Effector memory CD8-positive, alpha-beta T cell (primary cell): ENCODE data around the gene ATRAID.
A peak's percentile ranks its signal among the peaks of the same experiment; 100 is the strongest.

Experiments
- ATAC-seq: fragments of 150-1000 bp; cut with Tn5 transposase; replicated peaks from 2 replicates; pipeline ENCODE4 v1.10.0; 2021; ENCODE audit warnings: mild to moderate bottlenecking, moderate library complexity
- DNase-seq, 3 experiments: peaks; one replicate each; pipeline ENCODE4 v3.0.0; 2021
- H3K27ac Mint-ChIP-seq, 2 donors: one replicate each; pipeline ENCODE4 v1.8.0; 2022; ENCODE audit warnings: mild to moderate bottlenecking in 2 of 2, mixed read lengths in 2 of 2, moderate library complexity in 2 of 2
- H3K27me3 Mint-ChIP-seq, 2 donors: one replicate each; pipeline ENCODE4 v1.8.0; 2022; ENCODE audit warnings: mixed read lengths in 2 of 2
- H3K36me3 Mint-ChIP-seq: one replicate; pipeline ENCODE4 v1.8.0; 2022; ENCODE audit warnings: mild to moderate bottlenecking, moderate library complexity, mixed read lengths; ENCODE audit not compliant: insufficient read depth
- H3K4me1 Mint-ChIP-seq, 2 donors: one replicate each; pipeline ENCODE4 v1.8.0; 2022; ENCODE audit warnings: low read depth in 2 of 2, mixed read lengths in 2 of 2
- H3K4me3 Mint-ChIP-seq, 2 donors: one replicate each; pipeline ENCODE4 v1.8.0; 2022; ENCODE audit warnings: mild to moderate bottlenecking in 2 of 2, mixed read lengths in 2 of 2, moderate library complexity in 2 of 2
- H3K9me3 Mint-ChIP-seq, 2 donors: one replicate each; pipeline ENCODE4 v1.8.0; 2022; ENCODE audit warnings: mixed read lengths in 2 of 2

ATRAID gene

DNA sequence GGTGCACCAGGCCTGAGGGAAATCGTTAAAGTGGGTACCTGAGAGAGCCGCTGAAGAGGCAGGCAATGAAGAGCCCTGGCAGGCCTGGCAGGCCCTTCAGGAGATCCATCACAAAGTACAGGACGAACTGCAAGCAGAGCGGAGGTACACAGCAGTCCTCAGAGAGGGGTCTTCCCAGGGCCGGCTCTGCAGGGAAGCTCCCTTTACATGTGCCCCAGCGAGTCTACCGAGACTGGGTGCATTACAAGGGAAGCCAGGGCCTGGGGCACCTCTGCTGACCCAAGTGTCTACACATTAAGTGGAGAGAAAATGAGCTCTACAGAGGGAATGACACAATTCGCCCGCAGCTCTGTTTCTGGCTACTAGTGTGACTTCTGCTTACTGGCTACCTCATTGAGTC lies 8.1 kb upstream of the ATRAID start:
- H3K27ac Mint-ChIP-seq, result peak overlapping the region in 1 of 2 donors; percentile 9
- no peak overlapping the region for H3K4me3 Mint-ChIP-seq
- ATAC-seq, result no peak
- H3K9me3 Mint-ChIP-seq, result no peaks in the 10 kb centered on the region
- H3K36me3 Mint-ChIP-seq, result peaks cover 42% of the 10 kb centered on the region
- no peak for DNase-seq
- H3K27me3 Mint-ChIP-seq, result no peaks in the 10 kb centered on the region
- peaks cover 4 to 10% of the 10 kb centered on the region in 2 donors for H3K4me1 Mint-ChIP-seq

DNA sequence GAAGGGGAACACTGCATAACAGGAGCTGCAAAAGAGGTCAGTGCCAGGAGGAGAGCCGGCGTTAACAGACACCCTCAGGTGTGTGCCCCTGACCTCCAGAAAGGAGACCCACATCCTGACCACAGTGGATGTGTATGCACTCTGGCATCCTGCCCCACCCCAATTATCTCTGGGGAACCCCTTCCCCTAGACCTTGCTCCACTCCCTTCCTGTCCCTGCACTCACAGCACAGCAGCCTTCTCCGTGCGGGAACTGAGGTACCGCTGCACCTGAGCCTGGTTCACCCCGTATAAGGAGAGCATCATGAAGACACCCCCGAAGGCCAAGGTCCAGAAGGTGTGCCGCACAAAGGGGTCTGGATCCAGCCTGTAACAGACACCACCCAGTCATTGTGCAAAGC lies 7.3 kb upstream of the ATRAID start:
- Mint-ChIP-seq H3K27ac (peak overlapping the region; percentile 9 to 20), H3K4me1 (peaks cover 5 to 14% of the 10 kb centered on the region in 2 donors), H3K36me3 (peaks cover 42% of the 10 kb centered on the region), H3K27me3 (no peaks in the 10 kb centered on the region), H3K4me3 (no peak overlapping the region), H3K9me3 (no peaks in the 10 kb centered on the region)
- DNase-seq (no peak), ATAC-seq (peak; percentile 25)

DNA sequence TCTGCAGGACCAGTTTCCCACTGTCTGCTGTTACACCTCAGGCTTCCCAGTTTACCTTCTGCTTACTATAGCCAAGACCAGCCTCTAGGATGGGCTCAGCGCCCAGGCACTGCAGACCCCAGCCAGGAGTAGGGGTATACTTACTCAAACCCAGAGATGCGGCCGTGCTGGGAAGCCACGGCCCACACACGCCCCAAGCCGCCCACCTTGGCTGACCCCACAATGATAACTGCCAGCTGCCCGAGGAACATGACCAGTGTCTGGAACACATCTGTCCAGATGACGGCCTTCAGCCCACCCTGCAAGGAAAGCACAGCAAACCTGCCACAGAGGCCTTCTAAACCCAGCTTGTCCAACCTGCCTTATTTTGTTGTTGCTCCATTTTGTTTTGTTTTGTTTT lies 6.6 kb upstream of the ATRAID start:
- ATAC-seq (no peak), DNase-seq (no peak)
- no peaks in the 10 kb centered on the region for H3K27me3 Mint-ChIP-seq
- H3K27ac Mint-ChIP-seq, result peak overlapping the region in 1 of 2 donors; percentile 9
- no peak overlapping the region for H3K4me3 Mint-ChIP-seq
- no peaks in the 10 kb centered on the region for H3K9me3 Mint-ChIP-seq
- H3K36me3 Mint-ChIP-seq, result peaks cover 42% of the 10 kb centered on the region
- H3K4me1 Mint-ChIP-seq, result peaks cover 12 to 13% of the 10 kb centered on the region in 2 donors

DNA sequence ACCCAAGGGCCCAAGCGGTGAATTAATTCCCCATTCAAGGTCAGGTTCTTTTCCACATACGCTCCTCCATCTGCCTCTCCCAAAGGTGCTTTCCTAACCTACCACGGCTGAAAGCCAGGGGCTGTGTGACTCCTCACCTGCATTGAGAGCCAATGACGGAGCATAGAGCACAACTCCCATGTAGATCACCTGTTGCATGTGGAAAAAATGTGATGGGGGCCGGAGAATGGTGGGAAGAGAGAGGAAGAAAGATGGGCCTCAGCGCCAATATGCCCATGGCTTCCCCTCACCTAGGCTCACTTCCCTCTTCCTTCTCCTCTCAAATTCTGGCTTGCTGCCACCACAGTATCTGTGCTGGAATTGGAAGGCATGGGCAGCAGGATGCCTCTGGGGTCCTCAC lies 5.5 kb upstream of the ATRAID start:
- no peak for DNase-seq
- Mint-ChIP-seq H3K27me3 (no peaks in the 10 kb centered on the region), H3K4me1 (peaks cover 12 to 13% of the 10 kb centered on the region in 2 donors), H3K27ac (no peak overlapping the region), H3K9me3 (no peaks in the 10 kb centered on the region), H3K4me3 (no peak overlapping the region), H3K36me3 (peaks cover 42% of the 10 kb centered on the region)
- no peak for ATAC-seq

DNA sequence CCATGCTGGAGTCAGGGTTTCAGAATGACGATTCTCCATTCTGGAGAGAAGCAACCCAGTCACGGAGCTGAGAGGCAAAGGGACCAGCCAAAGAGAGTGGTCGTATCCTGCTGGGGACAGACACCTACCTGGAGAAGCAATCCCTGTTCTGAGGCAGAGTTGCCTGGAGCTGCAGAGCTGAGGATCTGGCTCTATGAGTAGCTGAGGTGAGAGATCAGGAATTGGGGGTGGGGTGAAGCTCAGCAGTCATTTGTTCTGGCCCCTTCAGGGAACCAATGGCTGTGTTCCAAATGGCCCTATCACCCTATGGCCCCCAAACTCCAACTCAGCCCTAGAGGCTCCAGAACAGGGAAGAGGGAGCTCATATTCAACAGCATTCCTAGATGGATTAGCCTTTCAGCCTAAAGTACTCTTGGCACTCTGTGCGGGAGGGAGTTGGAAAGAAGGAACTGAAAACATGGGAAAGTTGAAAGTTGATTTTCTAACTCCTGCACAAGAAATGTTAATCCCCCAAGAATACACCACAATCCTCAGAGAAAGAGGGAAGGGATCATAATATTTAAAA lies 3.3 kb upstream of the ATRAID start:
- Mint-ChIP-seq H3K4me1 (peaks cover 21 to 24% of the 10 kb centered on the region in 2 donors), H3K36me3 (peaks cover 41% of the 10 kb centered on the region), H3K4me3 (no peak overlapping the region), H3K27me3 (no peaks in the 10 kb centered on the region), H3K9me3 (no peaks in the 10 kb centered on the region), H3K27ac (no peak overlapping the region)
- DNase-seq (no peak), ATAC-seq (no peak)

DNA sequence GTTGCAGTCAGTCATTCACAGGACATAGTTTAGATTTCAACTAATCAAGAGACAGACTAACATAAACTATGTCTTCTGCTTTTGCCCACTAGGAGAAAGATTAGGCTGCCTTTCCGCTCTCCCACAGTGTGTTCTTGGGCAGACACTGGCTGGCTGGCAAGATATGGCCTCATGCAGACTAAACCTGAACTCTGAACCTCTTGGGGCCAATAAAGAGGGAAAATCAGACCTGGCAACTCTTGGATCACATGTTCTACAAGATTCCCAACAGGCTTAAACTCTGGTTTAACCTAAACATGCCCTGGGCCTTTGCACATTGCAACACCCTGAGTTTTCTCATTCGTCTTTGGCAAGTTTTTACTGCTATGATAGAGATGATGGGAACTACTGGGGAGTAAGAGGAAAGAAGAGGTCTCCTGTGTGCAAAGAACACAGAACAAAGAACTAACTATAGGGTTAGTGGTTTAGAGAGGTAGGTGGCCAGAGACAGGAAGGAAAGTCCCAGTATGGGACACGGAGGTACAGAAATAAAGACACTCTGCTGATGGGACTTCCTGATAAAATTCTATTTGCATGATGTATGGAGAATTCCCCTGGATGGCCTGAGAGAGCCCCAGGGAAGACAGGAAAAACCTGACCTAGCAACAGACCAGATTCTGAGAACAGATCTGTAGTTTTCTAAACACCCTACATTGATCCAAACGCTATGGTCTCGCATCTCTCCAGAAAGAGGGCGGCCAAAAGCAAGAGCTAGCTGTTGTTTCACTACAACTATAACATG lies 2.0 kb upstream of the ATRAID start:
- peaks cover 39% of the 10 kb centered on the region for H3K36me3 Mint-ChIP-seq
- peaks cover 18 to 26% of the 10 kb centered on the region in 2 donors for H3K4me1 Mint-ChIP-seq
- H3K27me3 Mint-ChIP-seq, result no peaks in the 10 kb centered on the region
- ATAC-seq (no peak), DNase-seq (no peak)
- H3K9me3 Mint-ChIP-seq, result no peaks in the 10 kb centered on the region
- H3K27ac Mint-ChIP-seq, result peak overlapping the region in 1 of 2 donors; percentile 8
- peak overlapping the region; percentile 5 to 9 for H3K4me3 Mint-ChIP-seq

DNA sequence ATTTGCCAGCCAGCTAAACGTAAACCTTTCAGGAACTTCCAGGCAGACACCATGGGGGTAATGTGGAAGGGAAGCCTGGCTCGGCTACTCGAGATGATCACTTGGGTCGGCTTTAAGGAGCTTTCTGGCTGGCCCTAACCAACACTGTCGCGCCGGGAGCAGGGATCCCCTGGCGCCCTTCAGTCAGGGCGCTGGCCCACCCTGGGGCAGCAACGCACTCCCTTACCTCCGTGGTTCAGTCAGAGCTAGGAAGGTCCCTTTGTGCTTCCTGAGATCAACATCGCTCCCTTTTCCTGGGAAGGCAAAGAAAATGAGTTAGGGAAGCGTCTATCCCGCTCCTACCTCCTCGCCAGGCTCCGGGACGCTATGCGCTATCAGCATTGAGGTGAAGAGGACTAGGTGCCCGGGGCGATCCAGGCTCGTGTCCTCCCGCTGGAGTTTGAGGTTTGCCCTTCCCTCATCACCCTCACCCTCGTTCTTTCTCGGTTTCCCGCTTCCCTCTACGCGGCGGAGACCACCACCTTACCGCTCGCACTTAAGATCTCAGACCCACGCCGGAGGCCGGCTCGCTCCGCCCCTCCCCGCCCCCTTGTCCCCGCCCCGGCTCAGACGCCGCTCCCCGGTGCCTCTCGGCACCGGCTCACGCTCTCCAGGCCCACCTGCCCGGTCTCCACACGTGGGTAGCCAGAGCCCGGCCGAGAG lies 449 bp upstream of the ATRAID start:
- Mint-ChIP-seq H3K4me3 (peak overlapping the region; percentile 96 to 100), H3K27ac (peak overlapping the region; percentile 100), H3K9me3 (no peaks in the 10 kb centered on the region), H3K4me1 (peaks cover 17 to 31% of the 10 kb centered on the region in 2 donors), H3K36me3 (peaks cover 27% of the 10 kb centered on the region), H3K27me3 (no peaks in the 10 kb centered on the region)
- DNase-seq (peak in 1 of 3 experiments; percentile 8), ATAC-seq (no peak)

DNA sequence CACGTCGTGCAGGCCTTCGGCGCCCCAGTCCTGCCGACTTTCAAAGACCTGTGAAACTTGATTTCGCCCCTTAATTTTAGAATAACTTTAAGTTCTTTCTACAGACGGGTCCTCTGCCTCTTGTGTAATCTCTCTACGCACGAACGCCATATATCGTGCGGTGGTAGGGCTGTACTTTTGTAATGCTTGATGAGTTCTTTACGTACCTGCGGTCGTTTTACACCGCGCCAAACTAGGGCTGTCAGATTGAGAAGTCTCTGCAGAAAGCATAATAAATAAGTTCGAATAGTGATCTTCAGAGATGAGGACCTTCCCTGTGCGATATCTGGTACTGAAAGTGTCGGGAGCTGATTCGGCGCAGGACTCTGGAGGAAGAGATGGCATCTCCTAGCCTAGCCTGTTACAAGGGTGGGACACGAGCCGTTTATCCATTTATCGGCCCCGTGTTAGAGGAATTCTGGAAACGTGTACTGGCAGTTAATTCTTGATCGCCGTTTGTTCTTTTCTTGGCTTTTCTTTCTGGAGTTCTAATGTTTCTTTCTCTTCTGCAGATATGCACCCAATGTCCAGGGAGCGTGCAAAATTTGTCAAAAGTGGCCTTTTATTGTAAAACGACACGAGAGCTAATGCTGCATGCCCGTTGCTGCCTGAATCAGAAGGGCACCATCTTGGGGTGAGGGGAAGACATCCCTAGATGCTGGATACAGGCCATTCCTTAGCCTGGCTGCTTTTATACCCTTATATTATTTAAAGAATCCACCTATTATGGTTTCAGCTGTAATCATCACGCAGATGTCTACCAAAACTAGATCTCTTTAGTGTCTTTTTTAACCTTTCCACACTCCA lies 1.0 kb downstream of the ATRAID start:
- Mint-ChIP-seq H3K27ac (peak overlapping the region; percentile 100), H3K4me3 (peak overlapping the region; percentile 96 to 100), H3K4me1 (peaks cover 28 to 41% of the 10 kb centered on the region in 2 donors), H3K36me3 (peaks cover 27% of the 10 kb centered on the region), H3K27me3 (no peaks in the 10 kb centered on the region), H3K9me3 (no peaks in the 10 kb centered on the region)
- ATAC-seq (peak; percentile 60), DNase-seq (peak in 2 of 3 experiments; percentile 53 to 59)

DNA sequence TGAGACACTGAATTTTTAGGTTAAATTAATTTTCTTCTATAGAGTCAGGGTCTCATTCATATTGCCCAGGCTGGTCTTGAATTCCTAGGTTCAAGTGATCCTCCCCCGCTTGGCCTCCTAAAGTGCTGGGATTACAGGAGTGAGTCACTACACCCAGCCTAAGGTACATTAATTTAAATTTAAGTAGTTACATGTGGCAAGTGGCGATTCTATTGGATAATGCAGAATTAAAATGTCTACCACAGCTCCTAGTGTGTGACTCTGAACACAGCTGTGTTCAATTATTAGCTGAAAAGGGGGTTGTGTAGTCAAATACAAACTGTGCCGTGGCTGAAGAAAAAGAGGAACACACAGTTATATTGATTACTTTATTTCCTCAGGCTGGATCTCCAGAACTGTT lies 3.1 kb downstream of the ATRAID start:
- Mint-ChIP-seq H3K36me3 (peaks cover 24% of the 10 kb centered on the region), H3K27me3 (no peaks in the 10 kb centered on the region)

DNA sequence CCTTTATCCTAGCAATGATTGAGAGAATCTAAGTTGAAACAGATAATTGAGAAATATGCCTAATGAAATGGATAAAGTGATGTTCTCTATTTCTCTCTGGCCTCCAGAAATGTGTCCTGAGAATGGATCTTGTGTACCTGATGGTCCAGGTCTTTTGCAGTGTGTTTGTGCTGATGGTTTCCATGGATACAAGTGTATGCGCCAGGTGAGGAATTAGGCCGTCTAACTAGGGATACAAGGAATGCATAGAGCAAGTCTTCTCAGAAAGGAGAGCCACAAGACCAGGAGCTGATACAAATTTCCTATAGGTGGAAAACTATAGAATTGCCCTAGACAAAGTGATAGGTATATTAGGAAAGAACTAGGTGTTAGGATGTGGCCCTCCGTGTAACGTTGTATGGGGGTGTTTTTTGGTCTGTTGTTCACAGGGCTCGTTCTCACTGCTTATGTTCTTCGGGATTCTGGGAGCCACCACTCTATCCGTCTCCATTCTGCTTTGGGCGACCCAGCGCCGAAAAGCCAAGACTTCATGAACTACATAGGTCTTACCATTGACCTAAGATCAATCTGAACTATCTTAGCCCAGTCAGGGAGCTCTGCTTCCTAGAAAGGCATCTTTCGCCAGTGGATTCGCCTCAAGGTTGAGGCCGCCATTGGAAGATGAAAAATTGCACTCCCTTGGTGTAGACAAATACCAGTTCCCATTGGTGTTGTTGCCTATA lies 4.7 kb downstream of the ATRAID start:
- Mint-ChIP-seq H3K4me3 (peak overlapping the region; percentile 96 to 99), H3K27me3 (no peaks in the 10 kb centered on the region), H3K27ac (peak overlapping the region; percentile 89 to 94), H3K4me1 (peaks cover 28 to 41% of the 10 kb centered on the region in 2 donors), H3K36me3 (peaks cover 32% of the 10 kb centered on the region), H3K9me3 (no peaks in the 10 kb centered on the region)
- ATAC-seq (no peak), DNase-seq (no peak)

More for the DNA sequence above, 3.1 kb downstream of the ATRAID start:
- Mint-ChIP-seq H3K27ac (no peak overlapping the region), H3K4me1 (peaks cover 28 to 44% of the 10 kb centered on the region in 2 donors), H3K9me3 (no peaks in the 10 kb centered on the region), H3K4me3 (no peak overlapping the region)
- no peak for DNase-seq
- no peak for ATAC-seq

DNA sequence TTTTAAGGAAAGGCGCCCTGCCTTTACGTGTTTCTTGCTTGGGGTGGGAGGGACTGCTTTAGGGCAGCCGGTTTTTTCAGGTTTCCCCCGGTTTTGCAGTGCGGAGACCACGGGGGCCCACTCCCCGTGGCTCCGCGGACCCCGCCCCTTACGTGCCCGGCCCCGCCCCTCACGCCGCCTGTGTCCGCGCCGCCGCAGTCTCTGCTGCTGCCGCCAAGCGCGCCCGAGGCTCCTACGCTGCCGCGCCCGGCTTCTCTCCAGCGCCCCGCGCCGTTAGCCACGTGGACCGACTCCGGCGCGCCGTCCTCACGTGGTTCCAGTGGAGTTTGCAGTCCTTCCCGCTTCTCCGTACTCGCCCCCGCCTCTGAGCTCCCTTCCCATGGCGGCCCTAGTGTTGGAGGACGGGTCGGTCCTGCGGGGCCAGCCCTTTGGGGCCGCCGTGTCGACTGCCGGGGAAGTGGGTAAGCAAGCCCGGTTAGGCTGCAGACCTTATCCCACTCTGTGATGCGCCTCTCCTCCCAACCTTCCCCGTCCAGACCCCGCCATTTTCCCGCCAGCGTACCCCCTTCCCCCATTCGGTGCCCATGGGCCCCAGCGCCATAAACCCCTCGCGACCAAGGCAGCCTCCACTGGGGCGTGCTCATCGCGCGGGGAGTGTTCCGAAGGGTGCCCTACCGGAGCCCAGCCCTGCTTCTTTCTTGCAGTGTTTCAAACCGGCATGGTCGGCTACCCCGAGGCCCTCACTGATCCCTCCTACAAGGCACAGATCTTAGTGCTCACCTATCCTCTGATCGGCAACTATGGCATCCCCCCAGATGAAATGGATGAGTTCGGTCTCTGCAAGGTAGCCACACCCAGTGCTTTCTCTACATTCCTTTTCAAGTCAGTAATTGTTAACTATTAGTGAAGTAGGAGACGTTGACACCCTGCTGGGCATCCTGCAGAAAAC lies 5.6 kb downstream of the ATRAID start, which contains the start of gene CAD:
Gene CAD (plus strand): TSS at position 197 of the 949 bp plus-strand sequence. CDS start 183 bp downstream, at position 380.
- ATAC-seq (peak; percentile 77), DNase-seq (peak; percentile 71 to 78 (median 75))
- Mint-ChIP-seq H3K36me3 (peaks cover 32% of the 10 kb centered on the region), H3K27me3 (no peaks in the 10 kb centered on the region), H3K27ac (peak within 1 kb of the TSS; percentile 89 to 94), H3K4me3 (peak within 1 kb of the TSS; percentile 96 to 99), H3K9me3 (no peaks in the 10 kb centered on the region), H3K4me1 (peaks cover 28 to 40% of the 10 kb centered on the region in 2 donors)
